HepG2 (cell line): Measurements from ENCODE around the gene CDNF. TPM values are rescaled to one million over a fixed set of nuclear protein-coding genes. Genes with fewer than 3 reads are reported as not detected.

Experiments
- ATAC-seq: fragments of 200-7000 bp; cut with Tn5 transposase; 3 replicates; pipeline ENCODE4 v1.9.1; 2020; ENCODE audit warnings: mild to moderate bottlenecking, moderate library complexity
- BruUV-seq: library from RNA; stranded (reverse); fragments of 400-500 nt; replicated peaks from 2 replicates; lab custom pipeline; 2021; lab: Mats Ljungman, UMichigan
- CTCF ChIA-PET: fragments of 300-600 bp; formaldehyde crosslinking; extraction: SDS; loops from one replicate; lab custom pipeline; 2021; ENCODE audit warnings: low total read pairs, inconsistent platforms, low intra/inter-chr PET ratio; lab: Yijun Ruan, JAX
- POLR2A ChIA-PET: fragments of 350-600 bp; sonication (Branson Sonifier 250); formaldehyde crosslinking; loops from one replicate; lab custom pipeline; 2020; ENCODE audit warnings: antibody characterized with exemption, inconsistent platforms; lab: Yijun Ruan, JAX
- DNase-seq: peaks from one replicate; pipeline ENCODE4 v3.0.0-alpha.2; 2015; ENCODE audit warnings: low spot score
- FAIRE-seq: peaks from 3 replicates; lab custom pipeline; 2011; peaks lifted over from hg19 to GRCh38; lab: Jason Lieb, UNC
- H2AFZ ChIP-seq: one replicate; pipeline ENCODE4 v1.6.1; 2011; ENCODE audit warnings: low read length, inconsistent platforms
- H3K27ac ChIP-seq: fragments of 300-600 bp; 3 replicates; pipeline ENCODE4 v1.8.0; 2011; ENCODE audit warnings: mixed run types, mild to moderate bottlenecking, mixed read lengths, low read length, inconsistent platforms; ENCODE audit not compliant: insufficient read depth; ENCODE audit errors: extremely low read length
- H3K27me3 ChIP-seq, 2 experiments: fragments of 200-600 bp in 1 of 2; 2 replicates in 1 of 2; 3 replicates in 1 of 2; pipeline versions ENCODE4 v1.6.0 to v1.8.0; 2011; ENCODE audit warnings: low read length in 2 of 2, mild to moderate bottlenecking in 2 of 2, moderate library complexity in 2 of 2, inconsistent platforms in 1 of 2; ENCODE audit not compliant: insufficient read depth in 2 of 2, control insufficient read depth in 1 of 2
- H3K36me3 ChIP-seq, 2 experiments: fragments of 200-600 bp in 1 of 2; replicated peaks in 1 of 2; 2 replicates in 1 of 2; 3 replicates in 1 of 2; pipeline versions ENCODE4 v1.5.1 to v1.8.0; 2011; ENCODE audit warnings: low read length in 2 of 2, inconsistent platforms in 1 of 2; ENCODE audit not compliant: insufficient read depth in 2 of 2, control insufficient read depth in 1 of 2
- H3K4me1 ChIP-seq: 2 replicates; pipeline ENCODE4 v1.5.1; 2012; ENCODE audit warnings: low read length, inconsistent platforms; ENCODE audit not compliant: insufficient read depth
- H3K4me2 ChIP-seq: 2 replicates; pipeline ENCODE4 v1.6.0; 2011; ENCODE audit warnings: low read depth, low read length, inconsistent platforms
- H3K4me3 ChIP-seq, 3 experiments: fragments of 200-600 bp in 1 of 3; sonication (generic), shearing (Covaris generic) in 1 of 3; replicated peaks in 1 of 3; 2 replicates each; pipeline ENCODE4 v1.5.1; 2011 to 2016; ENCODE audit warnings: low read length in 3 of 3, inconsistent platforms in 2 of 3, low read depth in 2 of 3, mild to moderate bottlenecking in 2 of 3, control low read depth in 1 of 3, mixed read lengths in 1 of 3; ENCODE audit not compliant: insufficient read depth in 1 of 3
- H3K79me2 ChIP-seq: one replicate; pipeline ENCODE4 v1.6.1; 2011; ENCODE audit warnings: low read length, inconsistent platforms; ENCODE audit not compliant: insufficient read depth
- H3K9ac ChIP-seq: 2 replicates; pipeline ENCODE4 v1.6.0; 2011; ENCODE audit warnings: mild to moderate bottlenecking, low read depth, low read length, inconsistent platforms; ENCODE audit not compliant: insufficient read depth
- H3K9me3 ChIP-seq: 2 replicates; pipeline ENCODE4 v1.5.1; 2012; ENCODE audit warnings: mild to moderate bottlenecking, low read length
- H4K20me1 ChIP-seq: 2 replicates; pipeline ENCODE4 v1.6.0; 2011; ENCODE audit warnings: inconsistent platforms, mild to moderate bottlenecking, low read length, moderate library complexity; ENCODE audit not compliant: insufficient read depth
- ARNTL ChIP-seq: sonication (generic); formaldehyde crosslinking; IDR thresholded peaks from 2 replicates; pipeline ENCODE4 v1.4.0; 2020; ENCODE audit warnings: mild to moderate bottlenecking, missing genetic modification reagents
- CCDC6 ChIP-seq: sonication (generic); formaldehyde crosslinking; IDR thresholded peaks from 2 replicates; pipeline ENCODE4 v1.8.1; 2022; ENCODE audit warnings: mild to moderate bottlenecking, missing genetic modification reagents, moderate library complexity
- POGZ ChIP-seq: sonication (generic); formaldehyde crosslinking; IDR thresholded peaks from 2 replicates; pipeline ENCODE4 v1.4.0; 2020; ENCODE audit warnings: mild to moderate bottlenecking, missing genetic modification reagents
- RNF2 ChIP-seq: fragments of 450-650 bp; conservative IDR thresholded peaks from 2 replicates; pipeline ENCODE4 v1.6.1; 2016; ENCODE audit warnings: low read depth
- SMYD3 ChIP-seq: sonication (generic); formaldehyde crosslinking; IDR thresholded peaks from 2 replicates; pipeline ENCODE4 v1.8.1; 2023; ENCODE audit warnings: mild to moderate bottlenecking, missing genetic modification reagents
- ZNF232 ChIP-seq: sonication (generic); formaldehyde crosslinking; IDR thresholded peaks from 2 replicates; pipeline ENCODE4 v1.4.0; 2020; ENCODE audit warnings: missing genetic modification reagents, borderline replicate concordance
- ZNF629 ChIP-seq: sonication (generic); formaldehyde crosslinking; conservative IDR thresholded peaks from 2 replicates; pipeline ENCODE4 v1.5.0; 2020; ENCODE audit warnings: missing genetic modification reagents
- WGBS: methylation state at CpG from one replicate; pipeline ENCODE4 v1.1.6; 2017; ENCODE audit warnings: low lambda C conversion rate; 5-methylcytosine and 5-hydroxymethylcytosine counted together
- in situ Hi-C: cut with HindIII; loops from 2 replicates; pipeline ENCODE4 v1.10.0; 2017; ENCODE audit warnings: low pct_unique_long_range_greater_than_20kb; ENCODE audit not compliant: extremely low pct_ligation_motif_present
- intact Hi-C: fragments of 100-400 bp; cut with micrococcal nuclease; formaldehyde crosslinking; loops from one replicate; pipeline ENCODE4 v1.10.0; 2022; ENCODE audit not compliant: unreplicated experiment
- polyA plus RNA-seq, 8 experiments: library from polyadenylated mRNA; depleted of rRNA in 3 of 8; stranded (reverse) in 7 of 8; unstranded in 1 of 8; fragments of >200 nt; fragmentation: Illumina TruSeq in 4 of 8; extraction: Trizol in 4 of 8; gene quantifications; 2 replicates each; pipeline versions ENCODE4 v1.2.1 to v1.2.3, GENCODE V29; 2011 to 2016; ENCODE audit warnings: low read depth in 4 of 8, missing spikeins in 1 of 8, mixed read lengths in 1 of 8; ENCODE audit not compliant: insufficient read depth in 1 of 8
- total RNA-seq, 5 experiments: library from RNA; depleted of rRNA; stranded (reverse); fragments of >200 nt; fragmentation: Illumina TruSeq; extraction: Trizol; gene quantifications; 2 replicates each; pipeline ENCODE4 v1.2.3, GENCODE V29; 2016; ENCODE audit warnings: low read depth in 1 of 5
- TF ChIP-seq, protein P1 (sequence below): sonication (generic); formaldehyde crosslinking; IDR thresholded peaks from 2 replicates; pipeline ENCODE4 v1.5.0; 2020; ENCODE audit warnings: mild to moderate bottlenecking, missing genetic modification reagents
- TF ChIP-seq, protein P2 (sequence below): sonication (generic); formaldehyde crosslinking; IDR thresholded peaks from 2 replicates; pipeline ENCODE4 v1.8.1; 2023; ENCODE audit warnings: mild to moderate bottlenecking, missing genetic modification reagents
- TF ChIP-seq, protein P3 (sequence below): sonication (generic); formaldehyde crosslinking; conservative IDR thresholded peaks from 2 replicates; pipeline ENCODE4 v1.8.0; 2022; ENCODE audit warnings: mild to moderate bottlenecking, moderate library complexity, missing genetic modification reagents
- TF ChIP-seq, protein P4 (sequence below): conservative IDR thresholded peaks from 2 replicates; pipeline ENCODE4 v1.6.1; 2018; ENCODE audit warnings: missing genetic modification reagents
- TF ChIP-seq, protein P5 (sequence below): IDR thresholded peaks from 2 replicates; pipeline ENCODE4 v1.6.1; 2012; ENCODE audit warnings: low read length, improper control_type of control experiment

The CDNF gene
- total and polyA plus RNA-seq, 2 of the 13 experiments (the other 11 are each of a cell fraction or from before 2014, with no cell fraction given), result 0.29 to 0.33 TPM

DNA sequence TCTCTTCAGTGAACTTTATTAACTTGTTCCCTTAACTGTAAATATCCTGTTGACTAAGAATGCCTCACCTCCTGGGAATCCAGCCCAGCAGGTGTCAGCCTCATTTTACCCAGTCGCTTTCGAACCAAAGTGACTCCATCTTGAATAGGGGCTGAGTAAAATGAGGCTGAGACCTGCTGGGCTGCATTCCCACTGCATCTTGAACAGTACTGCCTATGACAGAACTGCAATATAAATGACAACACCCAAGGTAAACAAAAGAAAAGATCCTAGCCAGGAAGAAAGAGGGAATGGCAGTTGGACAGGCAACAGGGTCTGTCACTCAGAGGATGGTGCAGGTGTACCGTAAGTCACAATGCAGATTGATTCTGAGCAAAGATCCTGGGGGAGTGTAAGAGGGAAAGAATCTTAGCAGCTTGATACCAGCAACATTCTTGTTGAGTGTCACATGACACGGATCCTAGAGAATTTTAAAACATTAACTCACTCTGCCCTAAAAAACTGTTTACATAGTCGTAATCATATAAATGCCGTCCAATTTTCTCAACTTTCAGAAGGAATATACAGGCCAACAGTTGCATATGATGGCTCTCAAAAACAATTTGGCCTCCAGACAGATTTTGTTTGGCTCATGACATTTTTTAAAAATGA is 58.7 kb downstream of the CDNF start (continued):
- TF ChIP-seq, protein P1, sequence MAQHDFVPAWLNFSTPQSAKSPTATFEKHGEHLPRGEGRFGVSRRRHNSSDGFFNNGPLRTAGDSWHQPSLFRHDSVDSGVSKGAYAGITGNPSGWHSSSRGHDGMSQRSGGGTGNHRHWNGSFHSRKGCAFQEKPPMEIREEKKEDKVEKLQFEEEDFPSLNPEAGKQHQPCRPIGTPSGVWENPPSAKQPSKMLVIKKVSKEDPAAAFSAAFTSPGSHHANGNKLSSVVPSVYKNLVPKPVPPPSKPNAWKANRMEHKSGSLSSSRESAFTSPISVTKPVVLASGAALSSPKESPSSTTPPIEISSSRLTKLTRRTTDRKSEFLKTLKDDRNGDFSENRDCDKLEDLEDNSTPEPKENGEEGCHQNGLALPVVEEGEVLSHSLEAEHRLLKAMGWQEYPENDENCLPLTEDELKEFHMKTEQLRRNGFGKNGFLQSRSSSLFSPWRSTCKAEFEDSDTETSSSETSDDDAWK (CRISPR knock-in tag), result no peak
- TF ChIP-seq ZNF232 (CRISPR knock-in tag) (no peak), ARNTL (CRISPR knock-in tag) (no peak), POGZ (CRISPR knock-in tag) (no peak)
- TF ChIP-seq, protein P2, sequence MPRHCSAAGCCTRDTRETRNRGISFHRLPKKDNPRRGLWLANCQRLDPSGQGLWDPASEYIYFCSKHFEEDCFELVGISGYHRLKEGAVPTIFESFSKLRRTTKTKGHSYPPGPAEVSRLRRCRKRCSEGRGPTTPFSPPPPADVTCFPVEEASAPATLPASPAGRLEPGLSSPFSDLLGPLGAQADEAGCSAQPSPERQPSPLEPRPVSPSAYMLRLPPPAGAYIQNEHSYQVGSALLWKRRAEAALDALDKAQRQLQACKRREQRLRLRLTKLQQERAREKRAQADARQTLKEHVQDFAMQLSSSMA (CRISPR knock-in tag), result no peak
- TF ChIP-seq, protein P3, sequence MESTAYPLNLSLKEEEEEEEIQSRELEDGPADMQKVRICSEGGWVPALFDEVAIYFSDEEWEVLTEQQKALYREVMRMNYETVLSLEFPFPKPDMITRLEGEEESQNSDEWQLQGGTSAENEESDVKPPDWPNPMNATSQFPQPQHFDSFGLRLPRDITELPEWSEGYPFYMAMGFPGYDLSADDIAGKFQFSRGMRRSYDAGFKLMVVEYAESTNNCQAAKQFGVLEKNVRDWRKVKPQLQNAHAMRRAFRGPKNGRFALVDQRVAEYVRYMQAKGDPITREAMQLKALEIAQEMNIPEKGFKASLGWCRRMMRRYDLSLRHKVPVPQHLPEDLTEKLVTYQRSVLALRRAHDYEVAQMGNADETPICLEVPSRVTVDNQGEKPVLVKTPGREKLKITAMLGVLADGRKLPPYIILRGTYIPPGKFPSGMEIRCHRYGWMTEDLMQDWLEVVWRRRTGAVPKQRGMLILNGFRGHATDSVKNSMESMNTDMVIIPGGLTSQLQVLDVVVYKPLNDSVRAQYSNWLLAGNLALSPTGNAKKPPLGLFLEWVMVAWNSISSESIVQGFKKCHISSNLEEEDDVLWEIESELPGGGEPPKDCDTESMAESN, result no peak

DNA sequence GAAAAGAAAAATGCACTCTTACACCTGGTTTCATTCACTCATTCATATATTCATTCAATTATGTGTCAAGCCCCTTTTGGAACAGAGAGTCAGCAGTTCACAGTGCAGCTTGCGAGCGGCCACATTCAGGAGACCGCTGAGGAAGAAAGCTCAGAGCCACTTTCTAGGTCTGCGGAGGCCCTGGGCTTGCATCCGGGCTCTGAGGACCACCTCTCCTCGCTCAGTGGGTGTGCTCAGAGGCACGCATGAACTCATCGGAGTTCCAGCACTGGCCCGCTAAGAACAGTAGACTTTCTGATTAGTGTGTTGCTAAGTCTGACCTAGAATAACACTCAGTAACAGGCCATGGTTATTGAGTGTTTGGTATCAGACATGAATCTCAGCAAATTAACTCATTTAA is 61.3 kb downstream of the CDNF start:
- no TSS peak for BruUV-seq
- TF ChIP-seq CCDC6 (CRISPR knock-in tag), result no peak
- TF ChIP-seq, protein P4, sequence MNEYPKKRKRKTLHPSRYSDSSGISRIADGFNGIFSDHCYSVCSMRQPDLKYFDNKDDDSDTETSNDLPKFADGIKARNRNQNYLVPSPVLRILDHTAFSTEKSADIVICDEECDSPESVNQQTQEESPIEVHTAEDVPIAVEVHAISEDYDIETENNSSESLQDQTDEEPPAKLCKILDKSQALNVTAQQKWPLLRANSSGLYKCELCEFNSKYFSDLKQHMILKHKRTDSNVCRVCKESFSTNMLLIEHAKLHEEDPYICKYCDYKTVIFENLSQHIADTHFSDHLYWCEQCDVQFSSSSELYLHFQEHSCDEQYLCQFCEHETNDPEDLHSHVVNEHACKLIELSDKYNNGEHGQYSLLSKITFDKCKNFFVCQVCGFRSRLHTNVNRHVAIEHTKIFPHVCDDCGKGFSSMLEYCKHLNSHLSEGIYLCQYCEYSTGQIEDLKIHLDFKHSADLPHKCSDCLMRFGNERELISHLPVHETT (CRISPR knock-in tag), result no peak
- TF ChIP-seq, protein P5, sequence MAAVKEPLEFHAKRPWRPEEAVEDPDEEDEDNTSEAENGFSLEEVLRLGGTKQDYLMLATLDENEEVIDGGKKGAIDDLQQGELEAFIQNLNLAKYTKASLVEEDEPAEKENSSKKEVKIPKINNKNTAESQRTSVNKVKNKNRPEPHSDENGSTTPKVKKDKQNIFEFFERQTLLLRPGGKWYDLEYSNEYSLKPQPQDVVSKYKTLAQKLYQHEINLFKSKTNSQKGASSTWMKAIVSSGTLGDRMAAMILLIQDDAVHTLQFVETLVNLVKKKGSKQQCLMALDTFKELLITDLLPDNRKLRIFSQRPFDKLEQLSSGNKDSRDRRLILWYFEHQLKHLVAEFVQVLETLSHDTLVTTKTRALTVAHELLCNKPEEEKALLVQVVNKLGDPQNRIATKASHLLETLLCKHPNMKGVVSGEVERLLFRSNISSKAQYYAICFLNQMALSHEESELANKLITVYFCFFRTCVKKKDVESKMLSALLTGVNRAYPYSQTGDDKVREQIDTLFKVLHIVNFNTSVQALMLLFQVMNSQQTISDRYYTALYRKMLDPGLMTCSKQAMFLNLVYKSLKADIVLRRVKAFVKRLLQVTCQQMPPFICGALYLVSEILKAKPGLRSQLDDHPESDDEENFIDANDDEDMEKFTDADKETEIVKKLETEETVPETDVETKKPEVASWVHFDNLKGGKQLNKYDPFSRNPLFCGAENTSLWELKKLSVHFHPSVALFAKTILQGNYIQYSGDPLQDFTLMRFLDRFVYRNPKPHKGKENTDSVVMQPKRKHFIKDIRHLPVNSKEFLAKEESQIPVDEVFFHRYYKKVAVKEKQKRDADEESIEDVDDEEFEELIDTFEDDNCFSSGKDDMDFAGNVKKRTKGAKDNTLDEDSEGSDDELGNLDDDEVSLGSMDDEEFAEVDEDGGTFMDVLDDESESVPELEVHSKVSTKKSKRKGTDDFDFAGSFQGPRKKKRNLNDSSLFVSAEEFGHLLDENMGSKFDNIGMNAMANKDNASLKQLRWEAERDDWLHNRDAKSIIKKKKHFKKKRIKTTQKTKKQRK, result no peak
- no peak for TF ChIP-seq ZNF629 (CRISPR knock-in tag)
- no peak for TF ChIP-seq SMYD3 (CRISPR knock-in tag)
- TF ChIP-seq RNF2, result no peak

More for the DNA sequence above, 61.3 kb downstream of the CDNF start:
- peaks cover 0 to 16% of the 10 kb centered on the region in 2 experiments; a peak in 3 of 5 replicates for H3K27me3 ChIP-seq
- in situ Hi-C loops (no loop called here), intact Hi-C loops (no loop called here)
- no peaks in the 10 kb centered on the region for H3K36me3 ChIP-seq
- CTCF ChIA-PET, result no interaction called here
- no peak overlapping the region for H3K4me3 ChIP-seq
- POLR2A ChIA-PET, result no interaction called here
- no peaks in the 10 kb centered on the region for H4K20me1 ChIP-seq
- no peak overlapping the region for H3K9ac ChIP-seq
- no peak for ATAC-seq
- H3K4me2 ChIP-seq, result no peak overlapping the region
- H3K4me1 ChIP-seq, result no peaks in the 10 kb centered on the region
- H2AFZ ChIP-seq, result no peak overlapping the region
- no peak for DNase-seq
- no peaks in the 10 kb centered on the region for H3K9me3 ChIP-seq
- WGBS, result 40% methylated on average over 9 of the region's 9 CpGs
- no peak overlapping the region for H3K27ac ChIP-seq
- H3K79me2 ChIP-seq, result no peaks in the 10 kb centered on the region
- no peak for FAIRE-seq
